Skin epidermis (tissue), 12 donors: ENCODE measurements around the gene PRLR.
"Not testable (repeated sequence)": the region's sequence is repeated elsewhere in the genome, so short reads cannot be mapped to it uniquely, and the experiment has no call there.

ENCODE experiments used
- H3K27ac ChIP-seq, 21 experiments: fragments of 200-600 bp; sonication (generic) in 11 of 21; one replicate each; pipeline ENCODE4 v1.5.0; 2020; ENCODE audit warnings: mild to moderate bottlenecking in 3 of 21, inconsistent platforms in 2 of 21, moderate library complexity in 2 of 21
- H3K4me3 ChIP-seq, 7 experiments: fragments of 200-600 bp; sonication (generic) in 2 of 7; one replicate each; pipeline ENCODE4 v1.5.0; 2020; ENCODE audit warnings: inconsistent platforms in 2 of 7, mild to moderate bottlenecking in 2 of 7, moderate library complexity in 1 of 7

PRLR gene

GRCh38 chr5:35230038-35230611 is at the start of gene PRLR:
Gene PRLR, minus strand, starts transcription at chr5:35230487. Its CDS starts 140,867 bp downstream, at chr5:35089620.
- H3K27ac ChIP-seq = peak within 1 kb of the TSS in 9 of 21 experiments; percentile 15 to 74 (median 45)
- peak within 1 kb of the TSS; percentile 12 to 52 (median 37) for H3K4me3 ChIP-seq

GRCh38 chr5:35274839-35275509 is 44.7 kb upstream of the PRLR start:
- Histone ChIP-seq H3K4me3 (no peak overlapping the region), H3K27ac (no peak overlapping the region)

GRCh38 chr5:35269006-35269405 is 38.7 kb upstream of the PRLR start:
- Histone ChIP-seq H3K4me3 (no peak overlapping the region), H3K27ac (no peak overlapping the region)

GRCh38 chr5:35266276-35266675 is 36.0 kb upstream of the PRLR start:
- no peak overlapping the region for H3K4me3 ChIP-seq
- no peak overlapping the region for H3K27ac ChIP-seq

- Histone ChIP-seq H3K4me3 (no peak overlapping the region), H3K27ac (no peak overlapping the region)
Observed at GRCh38 chr5:35264509-35264908, 34.2 kb upstream of the PRLR start.

DNA sequence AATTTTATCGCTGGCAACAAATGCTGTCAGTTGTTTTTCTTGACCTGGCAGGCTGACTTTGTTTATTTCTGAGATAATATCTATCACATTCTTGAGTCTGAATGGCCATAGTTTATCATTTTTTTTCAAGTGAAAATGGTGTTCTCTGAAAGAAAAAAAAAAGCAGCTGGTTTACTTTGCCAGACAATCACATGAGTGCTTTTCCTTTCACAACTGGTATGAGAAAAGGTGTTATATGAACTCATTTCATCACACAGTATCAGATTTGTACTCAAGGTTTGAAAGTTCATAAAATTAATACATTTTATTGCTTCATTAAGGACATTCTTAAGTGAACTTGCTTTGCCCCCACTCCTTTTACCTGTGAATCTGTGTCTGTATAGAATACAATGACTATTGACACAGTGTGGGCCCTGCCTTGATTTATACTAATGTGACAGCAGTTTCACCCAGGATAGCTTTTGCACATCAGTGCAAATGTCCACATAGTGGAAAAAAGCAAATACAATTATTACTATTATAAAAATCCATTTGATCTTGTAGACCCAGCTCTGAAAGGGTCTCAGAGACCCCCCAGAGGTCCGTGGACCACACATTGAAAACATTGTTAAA is 33.1 kb upstream of the PRLR start:
- Histone ChIP-seq H3K4me3 (no peak overlapping the region), H3K27ac (no peak overlapping the region)

DNA sequence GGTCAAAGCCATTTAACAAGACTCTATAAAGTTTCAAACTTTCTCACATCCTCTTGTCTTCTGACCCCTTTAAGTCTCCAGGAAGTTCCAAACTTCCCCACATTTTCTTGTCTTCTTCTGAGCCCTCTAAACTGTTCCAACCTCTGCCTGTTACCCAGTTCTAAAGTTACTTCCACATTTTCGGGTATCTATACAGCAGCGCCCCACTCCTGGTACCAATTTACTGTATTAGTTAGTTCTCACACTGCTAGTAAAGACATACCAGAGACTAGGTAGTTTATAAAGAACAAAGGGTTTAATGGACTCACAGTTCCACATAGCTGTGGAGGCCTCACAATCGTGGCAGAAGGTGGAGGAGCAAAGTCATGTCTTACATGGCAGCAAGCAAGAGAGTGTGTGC is 23.3 kb upstream of the PRLR start:
- Histone ChIP-seq H3K4me3 (no peak overlapping the region), H3K27ac (no peak overlapping the region)

GRCh38 chr5:35252963-35253362 is 22.7 kb upstream of the PRLR start:
- Histone ChIP-seq H3K4me3 (no peak overlapping the region), H3K27ac (no peak overlapping the region)

- H3K27ac ChIP-seq = peak overlapping the region in 4 of 21 experiments; percentile 5 to 55 (median 44)
- H3K4me3 ChIP-seq = no peak overlapping the region
Observed at GRCh38 chr5:35248843-35249780, 18.8 kb upstream of the PRLR start.

GRCh38 chr5:35247648-35248034 is 17.4 kb upstream of the PRLR start:
- Histone ChIP-seq H3K4me3 (no peak overlapping the region), H3K27ac (peak overlapping the region in 4 of 21 experiments; percentile 10 to 50 (median 48))

DNA sequence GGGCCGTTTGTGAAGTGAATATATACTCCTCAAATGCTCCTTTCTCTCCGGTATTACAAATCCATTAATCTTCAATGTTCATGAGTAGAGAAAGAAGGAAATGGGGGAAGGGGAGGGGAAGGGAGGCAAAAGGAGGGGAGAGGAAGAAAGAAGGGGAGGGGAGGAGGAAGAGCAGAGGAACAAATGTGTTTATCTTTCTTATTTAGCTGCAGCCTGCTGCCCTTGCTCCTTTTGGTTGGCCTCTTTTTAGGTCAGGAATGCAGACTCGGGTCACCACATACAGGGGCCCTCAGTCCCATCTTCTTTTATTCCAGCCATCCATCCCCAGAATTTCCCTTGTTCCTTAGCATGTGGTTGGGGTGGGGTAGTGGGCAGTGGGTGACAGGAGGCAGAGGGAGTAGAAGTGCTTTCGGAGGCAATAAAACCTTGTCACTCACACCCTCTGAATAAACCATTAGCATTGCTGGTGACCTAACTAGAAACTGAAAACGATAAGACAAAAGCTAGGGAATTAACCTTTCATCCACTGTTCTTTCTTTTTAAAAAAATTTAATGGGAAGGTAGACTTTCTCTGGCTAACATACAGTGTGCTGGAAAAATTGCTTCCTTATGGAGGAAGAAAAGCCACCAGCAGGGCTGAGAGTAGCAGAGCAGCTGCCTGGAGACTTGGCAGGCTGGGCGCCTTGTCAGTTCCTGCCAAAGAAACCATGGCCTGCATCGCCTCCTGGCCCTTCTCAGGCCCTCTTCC is 16.8 kb upstream of the PRLR start:
- Histone ChIP-seq H3K4me3 (no peak overlapping the region), H3K27ac (peak overlapping the region in 5 of 21 experiments; percentile 10 to 53 (median 48))

DNA sequence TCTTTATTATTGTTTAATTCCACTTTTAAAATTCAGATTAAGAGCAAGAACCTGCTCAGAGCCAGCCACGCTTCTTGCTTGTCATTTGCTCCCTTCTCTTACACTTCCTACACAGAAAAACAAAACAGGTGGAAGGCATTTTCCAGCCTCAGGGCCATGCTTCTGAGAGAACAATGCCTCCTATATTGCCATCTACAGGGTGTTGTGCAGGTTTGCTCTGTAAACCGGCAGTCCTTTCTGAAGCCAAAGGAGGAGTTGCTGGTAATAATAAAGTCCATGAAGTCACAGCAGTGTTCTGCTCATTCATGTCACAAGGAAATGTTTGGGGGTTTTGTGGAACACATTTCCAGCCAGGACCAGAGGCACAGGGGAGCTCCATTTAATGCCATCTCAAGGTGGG is 16.1 kb upstream of the PRLR start:
- H3K4me3 ChIP-seq = no peak overlapping the region
- H3K27ac ChIP-seq = peak overlapping the region in 1 of 21 experiments; percentile 53

DNA sequence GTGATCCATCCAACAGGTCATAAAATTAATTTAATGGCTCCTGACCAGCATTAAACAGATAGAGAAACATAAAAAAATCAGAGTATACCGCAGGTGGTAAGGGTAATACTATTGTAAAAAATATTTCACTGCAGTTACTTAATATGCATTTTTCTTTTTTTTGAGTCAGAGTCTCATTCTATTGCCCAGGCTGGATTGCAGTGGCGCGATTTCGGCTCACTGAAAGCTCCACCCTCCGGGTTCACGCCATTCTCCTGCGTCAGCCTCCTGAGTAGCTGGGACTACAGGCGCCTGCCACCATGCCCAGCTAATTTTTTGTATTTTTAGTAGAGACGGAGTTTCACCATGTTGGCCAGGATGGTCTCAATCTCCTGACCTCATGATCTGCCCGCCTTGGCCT is 15.1 kb upstream of the PRLR start:
- H3K4me3 ChIP-seq, H3K27ac ChIP-seq: not testable (repeated sequence)

- no peak overlapping the region for H3K27ac ChIP-seq
- H3K4me3 ChIP-seq = no peak overlapping the region
Observed at GRCh38 chr5:35244171-35244570, 13.9 kb upstream of the PRLR start.

DNA sequence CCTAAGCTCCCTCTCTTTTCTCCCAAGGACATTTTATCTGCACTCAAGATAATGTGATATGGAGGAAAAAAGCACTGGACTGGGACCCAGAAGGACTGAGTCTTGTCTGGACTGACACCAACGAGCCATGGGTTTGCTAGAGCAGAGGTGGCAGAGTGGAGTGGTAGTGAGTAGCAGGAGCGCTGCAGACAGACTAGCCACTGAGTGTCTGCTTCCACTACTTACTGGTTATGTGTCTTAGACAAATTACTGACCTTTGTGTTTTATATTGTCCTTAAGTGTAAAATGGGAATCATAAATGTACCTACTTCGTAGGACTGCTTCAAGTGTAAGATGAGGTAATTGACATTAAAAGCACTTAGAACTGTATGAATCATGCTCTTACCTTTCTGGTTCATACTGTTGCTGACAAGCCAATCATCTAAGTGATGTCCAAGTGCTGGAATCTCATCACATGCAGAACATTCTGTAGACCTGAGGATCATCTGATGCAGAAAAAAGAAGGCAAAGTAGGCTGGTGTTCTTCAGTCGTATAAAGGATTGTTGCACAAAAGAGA is 12.5 kb upstream of the PRLR start:
- Histone ChIP-seq H3K27ac (no peak overlapping the region), H3K4me3 (no peak overlapping the region)

- Histone ChIP-seq H3K27ac (no peak overlapping the region), H3K4me3 (no peak overlapping the region)
Observed at GRCh38 chr5:35240892-35241291, 10.6 kb upstream of the PRLR start.

GRCh38 chr5:35239911-35240610 is 9.8 kb upstream of the PRLR start:
- H3K27ac ChIP-seq = no peak overlapping the region

DNA sequence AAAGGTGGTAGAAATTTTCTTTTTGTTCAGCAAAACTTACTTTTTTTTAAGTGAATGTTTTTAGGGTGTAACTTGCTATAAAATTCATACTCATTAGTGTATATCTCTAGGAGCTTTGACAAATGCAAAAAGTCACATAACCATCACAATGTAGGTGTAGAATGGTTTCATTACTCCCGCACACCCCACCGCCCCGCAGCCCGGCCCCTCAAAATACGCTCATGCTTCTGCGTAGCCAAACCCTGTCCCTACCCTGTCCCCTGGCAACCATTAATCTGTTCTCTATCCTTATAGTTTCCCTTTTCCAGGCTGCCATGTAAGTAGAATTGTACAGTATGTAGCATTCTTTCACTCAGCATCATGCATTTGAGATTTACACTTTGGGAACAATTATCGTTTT is 9.2 kb upstream of the PRLR start:
- Histone ChIP-seq H3K4me3 (no peak overlapping the region), H3K27ac (no peak overlapping the region)

More at GRCh38 chr5:35239911-35240610, 9.8 kb upstream of the PRLR start:
- no peak overlapping the region for H3K4me3 ChIP-seq
